HuH-7 (cell line): ENCODE data around the gene NR4A2.
A peak's percentile ranks its signal among the peaks of the same experiment; 100 is the strongest.
"Not testable (repeated sequence)": the region's sequence is repeated elsewhere in the genome, so short reads cannot be mapped to it uniquely, and the experiment has no call there.

Experiments used
- DNase-seq: peaks from one replicate; pipeline ENCODE4 v3.0.0; 2011; ENCODE audit warnings: low spot score

NR4A2 gene

DNA sequence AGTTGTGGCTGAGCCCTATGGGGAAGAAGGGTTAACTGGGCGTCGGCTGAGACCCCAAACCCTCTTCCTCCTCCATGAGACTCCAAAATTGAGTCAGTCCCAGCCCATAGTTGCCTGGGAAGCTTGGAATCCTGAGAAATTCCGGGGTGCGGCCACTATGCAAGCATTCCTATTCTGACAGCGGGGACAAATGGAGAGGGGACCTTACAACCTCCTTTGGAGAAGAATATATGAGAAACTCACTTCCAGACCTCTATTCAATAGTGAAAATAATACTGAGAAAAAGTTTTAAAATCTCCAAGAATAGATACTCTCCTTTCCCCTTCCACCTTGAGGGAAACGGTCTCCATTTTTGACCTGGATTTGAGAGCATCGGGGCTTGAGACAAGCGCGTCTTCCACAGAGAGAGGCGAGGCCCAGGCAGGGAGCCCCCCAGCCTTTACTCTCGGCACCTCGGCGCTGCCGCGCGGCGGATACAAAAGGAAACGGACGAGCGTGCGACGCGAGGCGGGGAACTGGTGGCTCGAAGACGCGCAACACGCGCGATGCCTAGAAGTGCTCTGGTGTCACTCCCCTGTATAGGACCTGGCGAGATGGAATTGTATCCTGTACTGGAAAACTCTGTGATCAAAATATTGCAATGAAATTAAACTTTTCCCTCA, 11.1 kb downstream of the NR4A2 start:
- no peak for DNase-seq

DNA sequence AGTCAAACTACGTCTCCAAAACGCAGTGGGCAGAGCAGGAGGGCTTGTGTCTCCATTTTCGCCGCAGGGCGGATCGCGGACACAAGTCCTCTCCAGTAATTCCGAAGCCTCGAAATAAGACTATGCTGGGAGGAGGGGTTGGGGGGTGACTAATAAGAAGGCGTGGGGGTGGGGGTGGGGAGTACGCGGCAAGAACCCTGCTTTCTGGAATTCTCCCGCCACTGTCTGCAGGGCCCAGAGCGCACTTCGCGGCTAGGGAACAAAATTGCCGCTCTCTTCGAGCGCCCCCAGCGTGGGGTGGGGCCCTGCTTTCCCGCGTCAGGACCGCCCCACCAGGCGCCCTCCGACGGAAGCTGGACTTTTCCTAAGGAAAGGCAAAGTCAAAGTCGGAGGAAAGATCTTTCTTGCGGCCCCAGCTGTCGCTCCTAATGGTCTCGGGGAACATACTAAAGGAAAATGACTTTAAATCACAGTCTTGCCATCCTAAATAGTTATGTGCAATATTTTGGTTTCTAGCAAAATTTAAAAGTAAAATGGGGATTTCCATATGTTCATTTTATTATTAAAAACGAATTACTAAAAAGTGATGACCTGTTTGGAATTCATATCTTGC, 11.9 kb downstream of the NR4A2 start:
- no peak for DNase-seq

DNA sequence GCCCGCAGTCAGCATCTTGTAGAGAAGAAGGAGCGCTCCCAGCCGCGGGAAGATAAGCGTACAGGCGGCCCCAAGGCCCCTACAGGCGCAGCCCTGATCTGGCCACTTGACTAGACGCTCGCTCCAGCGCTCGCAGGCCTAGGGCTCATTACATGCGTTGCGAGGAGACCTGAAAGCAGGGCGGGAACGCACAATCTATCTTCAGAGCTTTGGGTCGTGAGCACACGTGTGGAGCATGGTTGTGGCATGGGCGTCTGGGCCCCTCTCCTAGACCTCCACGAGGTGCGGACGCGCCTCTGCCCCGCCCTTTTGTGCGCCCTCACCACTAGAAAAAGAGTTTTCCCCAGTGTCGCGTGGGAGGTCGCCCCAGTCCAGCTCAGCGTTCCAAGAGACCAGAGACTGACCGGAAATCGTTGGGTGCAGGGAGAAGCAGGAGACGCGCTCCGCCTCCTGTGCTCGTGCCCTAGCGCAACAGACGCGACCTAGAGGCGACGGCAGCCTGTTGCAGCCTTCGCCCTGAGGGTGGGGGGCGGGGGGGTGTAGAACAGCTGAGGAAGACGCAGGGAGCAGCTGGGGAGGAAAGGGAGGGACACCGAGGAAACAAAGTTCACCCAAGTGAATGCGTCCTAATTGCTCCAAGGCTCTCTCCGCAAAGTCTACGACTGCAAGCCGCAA, 12.6 kb downstream of the NR4A2 start:
- DNase-seq, result no peak

DNA sequence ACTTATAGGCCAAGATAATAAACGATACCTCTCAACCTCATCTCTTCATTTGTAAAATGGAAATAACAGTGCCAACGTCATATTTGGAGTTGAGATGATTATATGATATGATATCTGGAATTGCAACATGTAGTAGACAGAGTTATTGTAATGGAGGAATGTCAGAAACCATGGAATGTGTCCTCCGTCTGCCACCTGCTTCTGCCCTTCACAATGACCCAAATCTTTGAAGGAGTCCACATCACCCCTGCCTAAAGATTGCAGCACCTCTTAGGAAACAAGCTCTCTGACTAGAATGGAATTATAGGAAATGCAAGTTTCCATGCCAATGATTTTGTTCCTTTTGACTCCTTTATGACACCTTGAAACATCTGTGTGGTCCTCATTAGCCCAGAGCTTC, 14.9 kb downstream of the NR4A2 start:
- no peak for DNase-seq

DNA sequence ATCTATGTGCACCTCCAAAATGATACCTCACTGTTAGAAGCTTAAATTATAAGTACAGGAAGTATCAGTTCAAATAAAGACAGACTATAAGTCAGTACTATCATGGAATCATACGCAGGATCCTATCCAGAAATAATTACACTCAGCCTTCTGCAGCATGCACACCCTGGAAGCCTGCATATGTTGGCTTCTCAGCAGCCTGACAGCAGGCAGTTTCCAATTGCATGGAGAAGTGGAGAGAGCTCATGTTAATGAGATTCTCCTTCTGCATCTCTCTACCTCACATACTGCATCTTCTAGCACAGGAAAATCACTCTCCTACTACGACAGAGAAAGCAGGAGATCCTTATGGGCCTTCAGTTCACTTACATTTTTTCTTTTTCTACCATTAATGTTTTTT, 20.5 kb downstream of the NR4A2 start:
- no peak for DNase-seq

DNA sequence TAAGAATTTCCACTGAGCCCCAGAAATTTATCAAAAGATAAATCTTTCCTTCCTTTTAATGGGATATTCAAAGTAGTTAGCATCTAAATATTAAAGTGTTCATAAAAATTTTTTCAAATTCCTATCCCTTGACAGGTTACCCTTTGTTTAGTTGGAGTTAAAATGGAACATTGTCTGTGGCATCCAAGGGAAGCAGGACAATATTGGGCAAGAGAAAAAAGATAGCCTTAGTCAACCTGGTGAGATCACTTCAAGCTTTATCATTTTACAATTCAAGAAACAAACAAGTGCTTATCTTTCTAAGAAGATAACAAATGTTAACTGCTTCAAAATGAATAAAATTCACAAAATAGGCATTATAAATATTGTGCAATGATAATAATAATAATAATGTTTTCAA, 21.7 kb downstream of the NR4A2 start:
- no peak for DNase-seq

DNA sequence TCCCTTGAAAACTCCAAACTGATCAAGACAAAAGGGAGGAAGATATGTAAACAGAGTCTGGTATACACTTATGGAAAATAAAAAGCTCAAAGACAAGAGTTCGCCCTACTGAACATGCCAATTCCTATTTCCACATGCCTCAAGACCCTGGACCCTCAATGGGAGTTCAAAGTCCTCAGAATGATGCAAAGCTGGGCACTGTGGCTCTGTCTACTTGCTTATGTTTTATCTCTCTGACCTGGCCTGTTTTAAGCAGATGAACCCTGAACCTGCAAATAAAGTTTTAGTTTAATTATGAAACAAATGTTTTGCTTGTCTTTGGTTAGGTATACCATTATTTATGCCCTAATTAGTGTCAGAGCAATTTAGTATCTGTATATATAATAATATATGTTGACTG, 22.6 kb downstream of the NR4A2 start:
- DNase-seq, result peak; percentile 49

DNA sequence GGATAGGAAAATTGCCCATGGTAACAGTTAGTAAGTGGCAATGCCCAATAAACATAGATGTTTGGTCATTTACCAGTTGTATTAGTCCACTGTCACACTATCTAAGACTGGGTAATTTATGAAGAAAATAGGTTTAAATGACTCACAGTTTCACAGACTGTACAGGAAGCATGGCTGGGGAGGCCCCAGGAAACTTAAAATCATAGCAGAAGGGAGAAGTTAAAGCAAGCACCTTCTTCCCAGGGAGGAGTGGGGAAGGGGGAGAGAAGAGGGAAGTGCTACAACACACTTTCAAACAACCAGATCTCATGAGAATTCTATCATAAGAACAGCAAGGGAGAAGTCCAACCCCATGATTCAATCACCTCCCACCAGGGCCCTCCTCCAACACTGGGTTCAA, 23.4 kb downstream of the NR4A2 start:
- no peak for DNase-seq

DNA sequence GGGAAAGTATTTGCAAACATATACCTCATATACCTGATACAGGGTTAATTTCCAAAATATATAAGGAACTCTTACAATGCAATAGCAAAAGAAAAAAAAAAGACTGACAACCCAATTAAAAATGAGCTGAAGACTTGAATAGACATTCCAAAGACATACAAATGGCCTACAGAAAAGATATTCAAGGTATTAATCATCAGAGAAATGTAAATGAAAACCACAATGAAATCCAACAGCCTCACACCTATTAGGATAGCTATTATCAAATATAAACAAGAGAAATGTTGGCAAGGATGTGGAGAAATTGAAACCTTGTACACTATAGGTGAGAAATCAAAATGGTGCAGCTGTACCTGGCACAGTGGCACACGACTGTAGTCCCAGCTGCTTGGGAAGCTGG, 25.7 kb downstream of the NR4A2 start:
- DNase-seq, result no peak

DNA sequence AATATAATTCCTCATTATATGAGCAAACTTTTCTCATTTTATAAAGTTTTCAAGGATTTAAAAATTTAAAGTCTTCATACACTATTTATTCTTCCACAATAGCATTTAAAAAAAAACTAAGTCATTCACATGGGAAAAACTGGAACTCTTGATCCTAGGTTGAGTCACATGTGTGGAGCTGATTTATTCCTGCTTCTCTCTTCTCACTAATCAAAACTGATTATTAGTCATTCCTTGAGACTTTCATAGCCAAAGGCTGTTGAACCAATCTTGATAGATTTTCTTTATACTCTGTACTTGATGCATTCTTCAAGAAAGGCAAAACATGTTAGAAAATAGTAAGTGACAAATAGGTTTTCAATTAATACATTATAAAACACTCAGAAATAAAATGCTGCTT, 27.4 kb downstream of the NR4A2 start:
- no peak for DNase-seq

DNA sequence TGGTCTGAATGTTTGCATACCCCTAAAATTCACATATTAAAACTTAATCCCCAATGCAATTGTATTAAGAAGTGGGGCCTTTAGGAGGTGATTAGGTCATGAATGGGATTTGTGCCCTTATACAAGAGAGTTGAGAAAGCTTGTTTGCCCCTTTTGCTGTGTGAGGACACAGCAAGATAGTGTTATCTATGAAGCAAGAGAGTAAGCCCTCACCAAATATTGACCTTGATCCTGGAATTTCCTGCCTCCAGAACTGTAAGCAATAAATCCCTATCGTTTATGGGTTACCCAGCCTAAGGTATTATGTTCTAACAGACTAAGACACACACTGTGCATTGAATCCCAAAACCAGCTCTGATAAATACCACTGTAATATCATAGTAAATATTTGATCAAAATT, 32.2 kb downstream of the NR4A2 start:
- DNase-seq, result peak; percentile 71

DNA sequence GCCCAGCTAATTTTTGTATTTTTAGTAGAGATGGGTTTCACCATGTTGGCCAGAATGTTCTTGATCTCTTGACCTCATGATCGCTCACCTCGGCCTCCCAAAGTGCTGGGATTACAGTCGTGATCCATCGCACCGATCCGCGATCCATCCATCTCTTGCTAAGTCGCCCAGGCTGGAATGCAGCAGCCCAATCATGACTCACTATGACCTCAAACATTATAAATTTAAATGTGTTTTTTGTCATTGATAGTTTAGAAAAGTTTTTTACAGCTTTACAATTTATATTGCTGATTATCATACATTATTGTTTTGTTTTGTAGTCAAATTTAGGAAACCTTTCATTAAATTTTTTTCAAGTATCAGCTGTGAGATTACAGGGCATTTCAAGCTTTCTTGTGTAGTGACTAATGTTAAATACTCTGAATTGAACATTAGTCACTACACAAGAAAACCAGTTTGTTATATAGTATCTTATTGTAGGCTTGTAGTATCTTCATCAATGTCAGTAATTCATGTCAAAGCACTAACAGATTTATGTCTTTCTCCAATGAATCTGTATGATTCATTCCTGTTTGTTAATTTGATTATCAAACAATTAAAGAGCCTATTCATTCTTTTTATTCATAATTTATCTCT, 37.5 kb downstream of the NR4A2 start:
- no peak for DNase-seq

DNA sequence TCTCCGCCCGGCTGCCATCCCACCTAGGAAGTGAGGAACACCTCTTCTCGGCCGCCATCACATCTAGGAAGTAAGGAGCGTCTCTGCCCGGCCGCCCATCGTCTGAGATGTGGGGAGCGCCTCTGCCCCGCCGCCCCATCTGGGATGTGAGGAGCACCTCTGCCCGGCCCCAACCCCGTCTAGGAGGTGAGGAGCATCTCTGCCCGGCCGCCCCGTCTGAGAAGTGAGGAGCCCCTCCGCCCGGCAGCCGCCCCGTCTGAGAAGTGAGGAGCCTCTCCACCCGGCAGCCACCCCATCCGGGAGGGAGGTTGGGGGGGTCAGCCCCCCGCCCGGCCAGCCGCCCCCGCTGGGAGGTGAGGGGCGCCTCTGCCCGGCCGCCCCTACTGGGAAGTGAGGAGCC, 39.1 kb downstream of the NR4A2 start:
- DNase-seq, result not testable (repeated sequence)

DNA sequence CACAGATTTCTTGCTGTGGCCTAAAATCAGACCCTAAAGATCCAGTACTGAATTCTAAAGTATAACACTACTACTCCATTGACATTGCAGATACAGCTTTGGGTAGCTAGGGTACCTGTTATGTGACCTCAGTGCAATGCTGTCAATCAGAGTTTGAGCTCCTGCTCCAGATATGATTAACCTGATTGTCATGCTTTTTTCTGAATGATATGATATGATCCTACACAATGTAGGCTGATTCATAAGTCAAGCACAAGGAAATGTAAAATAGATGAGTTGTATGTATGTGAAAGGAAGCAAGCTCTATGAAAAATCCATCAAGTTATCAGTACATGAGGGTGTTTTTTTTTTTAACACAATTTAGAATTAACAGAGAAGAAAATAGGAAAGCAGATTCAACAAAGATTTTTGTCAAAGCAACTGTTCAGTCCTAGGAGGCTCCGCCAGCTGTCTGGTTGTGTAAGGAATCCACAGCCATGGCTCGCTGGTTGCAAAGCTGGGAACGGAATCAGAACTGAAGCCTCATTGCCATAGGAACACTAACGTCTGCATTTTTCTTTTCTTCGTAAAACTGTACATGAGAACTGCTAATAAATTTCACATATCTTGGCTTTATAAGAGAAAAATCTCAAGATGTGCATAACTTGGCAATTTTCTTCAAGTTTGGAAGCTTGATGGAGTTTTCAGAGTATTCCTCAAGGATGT, 52.9 kb downstream of the NR4A2 start:
- DNase-seq, result no peak
